Esophagus squamous epithelium (tissue), 5 donors: ENCODE measurements around the gene ARPC2. TPM values are rescaled to one million over a fixed set of nuclear protein-coding genes. Genes with fewer than 3 reads are reported as not detected.

Source experiments
- DNase-seq: peaks from one replicate; lab custom pipeline; 2025; lab: John Stamatoyannopoulos, UW
- H3K27ac ChIP-seq, 4 donors: fragments of 200-600 bp; sonication (generic); one replicate each; pipeline ENCODE4 v1.5.1; 2016 to 2019; ENCODE audit warnings: mild to moderate bottlenecking in 1 of 4
- H3K27me3 ChIP-seq, 4 donors: fragments of 200-600 bp; sonication (generic); 1 replicate in 3 of 4; 2 replicates in 1 of 4; pipeline versions ENCODE4 v1.5.1 to v1.6.0; 2017 to 2021; ENCODE audit warnings: antibody characterized with exemption in 1 of 4
- H3K36me3 ChIP-seq, 3 donors: fragments of 200-600 bp; sonication (generic); one replicate each; pipeline ENCODE4 v1.5.1; 2016 to 2019
- H3K4me1 ChIP-seq, 3 donors: fragments of 200-600 bp; sonication (generic); one replicate each; pipeline ENCODE4 v1.5.1; 2017 to 2019
- H3K4me3 ChIP-seq, 4 donors: fragments of 200-600 bp; sonication (generic); 1 replicate in 3 of 4; 2 replicates in 1 of 4; pipeline ENCODE4 v1.5.1; 2016 to 2019; ENCODE audit warnings: mild to moderate bottlenecking in 2 of 4, moderate library complexity in 1 of 4
- H3K9me3 ChIP-seq, 3 donors: fragments of 200-600 bp; sonication (generic); one replicate each; pipeline ENCODE4 v1.5.1; 2016 to 2019
- POLR2A ChIP-seq, 4 donors: fragments of 450-650 bp; IDR thresholded peaks; one replicate each; pipeline ENCODE4 v1.6.1; 2017; ENCODE audit warnings: antibody characterized with exemption in 4 of 4, mild to moderate bottlenecking in 4 of 4, moderate library complexity in 3 of 4
- WGBS, 2 donors: methylation state at CpG; one replicate each; pipeline ENCODE4 v1.1.5; 2018; 5-methylcytosine and 5-hydroxymethylcytosine counted together
- intact Hi-C: fragments of 100-400 bp; cut with DNase I; formaldehyde crosslinking; loops from one replicate; pipeline ENCODE4 v1.15.0; 2022
- total RNA-seq, 4 donors: library from RNA; depleted of rRNA; stranded (reverse); fragments of >200 nt; gene quantifications; one replicate each; pipeline ENCODE4 v1.1.0, GENCODE V29; 2016
- TF ChIP-seq, protein P1 (sequence below), 6 experiments: fragments of 450-650 bp in 4 of 6; fragments of 200-600 bp in 2 of 6; sonication (generic) in 2 of 6; IDR thresholded peaks; one replicate each; pipeline ENCODE4 v1.5.1; 2016 to 2019; ENCODE audit warnings: antibody characterized with exemption in 6 of 6, mild to moderate bottlenecking in 4 of 6, moderate library complexity in 4 of 6
- donor health status: DM: yes; HTN: yes; CAD: no.

The ARPC2 gene
- total RNA-seq, 4 donors from 2014 or later = 465 to 690 (median 542) TPM

GRCh38 chr2:218172845-218173244, 44.1 kb upstream of the ARPC2 start:
- DNase-seq = no peak
- no peak overlapping the region for H3K4me3 ChIP-seq
- TF ChIP-seq, protein P1, sequence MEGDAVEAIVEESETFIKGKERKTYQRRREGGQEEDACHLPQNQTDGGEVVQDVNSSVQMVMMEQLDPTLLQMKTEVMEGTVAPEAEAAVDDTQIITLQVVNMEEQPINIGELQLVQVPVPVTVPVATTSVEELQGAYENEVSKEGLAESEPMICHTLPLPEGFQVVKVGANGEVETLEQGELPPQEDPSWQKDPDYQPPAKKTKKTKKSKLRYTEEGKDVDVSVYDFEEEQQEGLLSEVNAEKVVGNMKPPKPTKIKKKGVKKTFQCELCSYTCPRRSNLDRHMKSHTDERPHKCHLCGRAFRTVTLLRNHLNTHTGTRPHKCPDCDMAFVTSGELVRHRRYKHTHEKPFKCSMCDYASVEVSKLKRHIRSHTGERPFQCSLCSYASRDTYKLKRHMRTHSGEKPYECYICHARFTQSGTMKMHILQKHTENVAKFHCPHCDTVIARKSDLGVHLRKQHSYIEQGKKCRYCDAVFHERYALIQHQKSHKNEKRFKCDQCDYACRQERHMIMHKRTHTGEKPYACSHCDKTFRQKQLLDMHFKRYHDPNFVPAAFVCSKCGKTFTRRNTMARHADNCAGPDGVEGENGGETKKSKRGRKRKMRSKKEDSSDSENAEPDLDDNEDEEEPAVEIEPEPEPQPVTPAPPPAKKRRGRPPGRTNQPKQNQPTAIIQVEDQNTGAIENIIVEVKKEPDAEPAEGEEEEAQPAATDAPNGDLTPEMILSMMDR (IDR thresholded peaks at IDR 0.05) = no peak
- no peak for TF ChIP-seq POLR2A (IDR thresholded peaks at IDR 0.05)
- no peaks in the 10 kb centered on the region for H3K27me3 ChIP-seq
- H3K4me1 ChIP-seq = peaks cover 0 to 9% (median 0%) of the 10 kb centered on the region in 3 donors
- H3K36me3 ChIP-seq = no peaks in the 10 kb centered on the region
- H3K9me3 ChIP-seq = no peaks in the 10 kb centered on the region
- H3K27ac ChIP-seq = no peak overlapping the region
- 72 to 91% methylated on average over 2 of the region's 2 CpGs for WGBS, 2 donors
- intact Hi-C loops = no loop called here

GRCh38 chr2:218179782-218180181, 37.2 kb upstream of the ARPC2 start:
- 72 to 86% methylated on average over 4 of the region's 4 CpGs for WGBS, 2 donors
- Histone ChIP-seq H3K27me3 (peaks cover 0 to 5% (median 0%) of the 10 kb centered on the region in 4 donors), H3K27ac (no peak overlapping the region), H3K9me3 (no peaks in the 10 kb centered on the region), H3K4me1 (peaks cover 0 to 11% (median 0%) of the 10 kb centered on the region in 3 donors), H3K4me3 (no peak overlapping the region), H3K36me3 (no peaks in the 10 kb centered on the region)
- DNase-seq = no peak
- intact Hi-C loops = no loop called here
- TF ChIP-seq POLR2A (IDR thresholded peaks at IDR 0.05) = no peak
- TF ChIP-seq, protein P1 (IDR thresholded peaks at IDR 0.05) = no peak

- Histone ChIP-seq H3K27ac (no peak overlapping the region), H3K27me3 (peaks cover 0 to 5% (median 0%) of the 10 kb centered on the region in 4 donors), H3K36me3 (no peaks in the 10 kb centered on the region), H3K4me3 (no peak overlapping the region), H3K9me3 (no peaks in the 10 kb centered on the region), H3K4me1 (peaks cover 0 to 11% (median 0%) of the 10 kb centered on the region in 3 donors)
- TF ChIP-seq, protein P1 (IDR thresholded peaks at IDR 0.05) = no peak
- TF ChIP-seq POLR2A (IDR thresholded peaks at IDR 0.05) = no peak
- intact Hi-C loops = no loop called here
- no peak for DNase-seq
- WGBS, 2 donors = 53 to 68% methylated on average over 8 of the region's 9 CpGs
Observed at GRCh38 chr2:218180467-218181114, 36.4 kb upstream of the ARPC2 start.

DNA sequence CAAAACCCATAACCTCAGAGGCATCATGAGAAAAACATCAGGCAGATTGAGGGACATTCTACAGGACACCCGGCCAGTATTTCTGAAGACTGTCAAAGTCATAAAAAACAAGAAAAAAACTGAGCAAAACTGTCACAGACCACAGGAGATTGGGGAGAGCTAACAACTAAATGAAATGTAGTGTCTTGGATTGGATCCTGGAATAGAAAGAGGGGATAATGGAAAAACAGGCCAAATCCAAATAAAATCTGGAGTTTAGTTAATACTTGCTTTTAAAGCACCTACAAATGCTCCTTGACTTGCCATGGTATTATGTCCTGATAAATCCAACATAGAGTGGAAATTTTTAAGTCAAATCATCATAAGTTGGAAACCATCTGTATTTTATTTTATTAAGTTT, 32.7 kb upstream of the ARPC2 start:
- no peaks in the 10 kb centered on the region for H3K9me3 ChIP-seq
- no peak overlapping the region for H3K27ac ChIP-seq
- intact Hi-C loops = no loop called here
- H3K27me3 ChIP-seq = peaks cover 0 to 5% (median 0%) of the 10 kb centered on the region in 4 donors
- H3K4me1 ChIP-seq = peaks cover 0 to 27% (median 7%) of the 10 kb centered on the region in 3 donors
- WGBS, 2 donors = 79 to 80% methylated on average over 1 of the region's 1 CpG
- DNase-seq = no peak
- H3K36me3 ChIP-seq = no peaks in the 10 kb centered on the region
- TF ChIP-seq POLR2A (IDR thresholded peaks at IDR 0.05) = no peak
- TF ChIP-seq, protein P1 (IDR thresholded peaks at IDR 0.05) = no peak
- H3K4me3 ChIP-seq = no peak overlapping the region

DNA sequence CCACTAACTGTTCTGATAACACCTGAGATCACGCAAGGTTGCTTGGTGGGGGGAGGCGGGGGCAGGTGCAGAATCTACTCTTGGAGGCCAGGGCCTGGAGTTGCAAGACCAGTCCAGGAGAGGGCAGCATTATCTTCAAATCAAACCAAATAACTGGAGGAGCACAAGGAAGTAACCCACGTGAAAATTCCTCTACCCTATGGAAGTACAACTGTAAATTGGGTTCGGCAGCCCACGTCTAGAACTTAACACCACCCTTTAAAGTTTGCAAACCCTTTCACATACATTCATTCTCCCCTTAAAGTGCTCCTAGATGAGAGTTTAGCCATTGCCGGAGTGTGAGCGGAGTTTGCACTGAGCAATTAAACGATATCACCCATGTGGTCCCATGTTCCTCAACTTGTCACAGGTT, 30.6 kb upstream of the ARPC2 start:
- peak overlapping the region in 1 of 4 donors; percentile 3 for H3K27ac ChIP-seq
- intact Hi-C loops = loop anchor here (5.0 kb wide), 1 partner anchor 71 kb away; no protein-coding TSS in a partner anchor
- no peaks in the 10 kb centered on the region for H3K36me3 ChIP-seq
- WGBS, 2 donors = 36 to 37% methylated on average over 8 of the region's 8 CpGs
- no peaks in the 10 kb centered on the region for H3K9me3 ChIP-seq
- no peak for DNase-seq
- TF ChIP-seq, protein P1 (IDR thresholded peaks at IDR 0.05) = peak; percentile 77 to 90 (median 84)
- no peak for TF ChIP-seq POLR2A (IDR thresholded peaks at IDR 0.05)
- peaks cover 0 to 5% (median 0%) of the 10 kb centered on the region in 4 donors for H3K27me3 ChIP-seq
- peak overlapping the region in 1 of 4 donors; percentile 19 for H3K4me3 ChIP-seq
- H3K4me1 ChIP-seq = peaks cover 0 to 19% (median 7%) of the 10 kb centered on the region in 3 donors
